Upper lobe of left lung (tissue), 6 donors: ENCODE data around the gene SELL. TPM values are rescaled to one million over a fixed set of nuclear protein-coding genes. Genes with fewer than 3 reads are reported as not detected.

ENCODE experiments used
- ATAC-seq, 2 donors: fragments of 200-7000 bp; cut with Tn5 transposase; one replicate each; pipeline ENCODE4 v1.9.1; 2022; ENCODE audit warnings: mild to moderate bottlenecking in 2 of 2, moderate library complexity in 2 of 2; ENCODE audit not compliant: low FRiP score in 2 of 2
- DNase-seq, 2 donors: peaks; one replicate each; pipeline ENCODE4 v3.0.0-alpha.2; 2019 to 2020
- H3K27ac ChIP-seq, 4 donors: fragments of 200-600 bp; sonication (generic); one replicate each; pipeline ENCODE4 v1.5.1; 2016 to 2019
- H3K27me3 ChIP-seq, 4 donors: fragments of 200-600 bp; sonication (generic); one replicate each; pipeline ENCODE4 v1.5.1; 2017 to 2019
- H3K36me3 ChIP-seq, 4 donors: fragments of 200-600 bp; sonication (generic); one replicate each; pipeline ENCODE4 v1.5.1; 2016 to 2019
- H3K4me1 ChIP-seq, 4 donors: fragments of 200-600 bp; sonication (generic); one replicate each; pipeline ENCODE4 v1.5.1; 2018 to 2019
- H3K4me3 ChIP-seq, 4 donors: fragments of 200-600 bp; sonication (generic); one replicate each; pipeline ENCODE4 v1.5.1; 2017 to 2019; ENCODE audit warnings: mild to moderate bottlenecking in 2 of 4, moderate library complexity in 1 of 4
- H3K9me3 ChIP-seq, 4 donors: fragments of 200-600 bp; sonication (generic); one replicate each; pipeline ENCODE4 v1.5.1; 2018 to 2019
- EP300 ChIP-seq, 4 donors: sonication (generic); formaldehyde crosslinking; IDR thresholded peaks; one replicate each; pipeline ENCODE4 v1.5.1; 2017; ENCODE audit warnings: antibody characterized with exemption in 4 of 4, control low read depth in 2 of 4
- POLR2A ChIP-seq, 4 donors: fragments of 450-650 bp; IDR thresholded peaks; one replicate each; pipeline ENCODE4 v1.5.1; 2016 to 2017; ENCODE audit warnings: antibody characterized with exemption in 4 of 4, mild to moderate bottlenecking in 2 of 4
- POLR2AphosphoS5 ChIP-seq, 2 donors: sonication (generic); formaldehyde crosslinking; IDR thresholded peaks; one replicate each; pipeline ENCODE4 v1.5.1; 2017; ENCODE audit warnings: antibody characterized with exemption in 2 of 2
- WGBS, 2 donors: methylation state at CpG; one replicate each; pipeline ENCODE4 v1.1.5; 2017 to 2018; 5-methylcytosine and 5-hydroxymethylcytosine counted together
- total RNA-seq, 6 donors: library from RNA; depleted of rRNA in 4 of 6; stranded (reverse); fragments of >200 nt in 4 of 6; gene quantifications; one replicate each; pipeline versions ENCODE4 v1.1.0 to v1.2.1, GENCODE V29; 2016 to 2021
- TF ChIP-seq, protein P1 (sequence below), 6 experiments: fragments of 450-650 bp in 4 of 6; fragments of 200-600 bp in 2 of 6; sonication (generic) in 2 of 6; IDR thresholded peaks; one replicate each; pipeline ENCODE4 v1.5.1; 2016 to 2019; ENCODE audit warnings: antibody characterized with exemption in 6 of 6
- donor health status: DM: no; HTN: no; CAD: no; lungs with moderate emphysema.
- donor health status: DM: no; HTN: yes; CAD: no; lungs with severe emphysema.

The SELL gene
- total RNA-seq, 6 donors from 2014 or later: 3.9 to 41.3 (median 14.5) TPM

DNA sequence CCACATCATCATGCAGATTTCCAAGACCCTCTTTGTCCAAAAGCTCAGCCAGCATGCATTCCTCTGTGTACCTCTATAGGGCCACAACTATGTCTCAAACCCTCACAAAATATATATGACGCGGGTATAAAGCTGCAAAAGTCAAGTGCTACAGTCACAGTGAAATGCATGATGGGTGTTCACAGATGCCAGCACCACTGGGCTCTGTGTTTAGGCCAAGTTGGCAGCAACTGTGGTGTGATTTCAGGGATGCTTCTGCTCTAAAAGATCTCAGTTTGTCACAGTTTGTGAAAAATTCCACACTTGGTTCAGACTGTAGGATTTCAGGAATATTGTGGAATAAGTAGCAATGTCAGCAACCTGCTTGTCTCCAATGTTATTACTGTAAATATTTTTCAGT is 57.5 kb downstream of the SELL start:
- Histone ChIP-seq H3K9me3 (no peaks in the 10 kb centered on the region), H3K27me3 (no peaks in the 10 kb centered on the region), H3K4me3 (no peak overlapping the region), H3K4me1 (no peaks in the 10 kb centered on the region), H3K36me3 (no peaks in the 10 kb centered on the region), H3K27ac (no peak overlapping the region)
- WGBS, 2 donors: 95 to 100% methylated on average over 2 of the region's 2 CpGs
- DNase-seq (no peak), ATAC-seq (no peak)
- TF ChIP-seq POLR2AphosphoS5 (IDR thresholded peaks at IDR 0.05) (no peak), POLR2A (IDR thresholded peaks at IDR 0.05) (no peak), EP300 (IDR thresholded peaks at IDR 0.05) (no peak)
- TF ChIP-seq, protein P1, sequence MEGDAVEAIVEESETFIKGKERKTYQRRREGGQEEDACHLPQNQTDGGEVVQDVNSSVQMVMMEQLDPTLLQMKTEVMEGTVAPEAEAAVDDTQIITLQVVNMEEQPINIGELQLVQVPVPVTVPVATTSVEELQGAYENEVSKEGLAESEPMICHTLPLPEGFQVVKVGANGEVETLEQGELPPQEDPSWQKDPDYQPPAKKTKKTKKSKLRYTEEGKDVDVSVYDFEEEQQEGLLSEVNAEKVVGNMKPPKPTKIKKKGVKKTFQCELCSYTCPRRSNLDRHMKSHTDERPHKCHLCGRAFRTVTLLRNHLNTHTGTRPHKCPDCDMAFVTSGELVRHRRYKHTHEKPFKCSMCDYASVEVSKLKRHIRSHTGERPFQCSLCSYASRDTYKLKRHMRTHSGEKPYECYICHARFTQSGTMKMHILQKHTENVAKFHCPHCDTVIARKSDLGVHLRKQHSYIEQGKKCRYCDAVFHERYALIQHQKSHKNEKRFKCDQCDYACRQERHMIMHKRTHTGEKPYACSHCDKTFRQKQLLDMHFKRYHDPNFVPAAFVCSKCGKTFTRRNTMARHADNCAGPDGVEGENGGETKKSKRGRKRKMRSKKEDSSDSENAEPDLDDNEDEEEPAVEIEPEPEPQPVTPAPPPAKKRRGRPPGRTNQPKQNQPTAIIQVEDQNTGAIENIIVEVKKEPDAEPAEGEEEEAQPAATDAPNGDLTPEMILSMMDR (IDR thresholded peaks at IDR 0.05): no peak

DNA sequence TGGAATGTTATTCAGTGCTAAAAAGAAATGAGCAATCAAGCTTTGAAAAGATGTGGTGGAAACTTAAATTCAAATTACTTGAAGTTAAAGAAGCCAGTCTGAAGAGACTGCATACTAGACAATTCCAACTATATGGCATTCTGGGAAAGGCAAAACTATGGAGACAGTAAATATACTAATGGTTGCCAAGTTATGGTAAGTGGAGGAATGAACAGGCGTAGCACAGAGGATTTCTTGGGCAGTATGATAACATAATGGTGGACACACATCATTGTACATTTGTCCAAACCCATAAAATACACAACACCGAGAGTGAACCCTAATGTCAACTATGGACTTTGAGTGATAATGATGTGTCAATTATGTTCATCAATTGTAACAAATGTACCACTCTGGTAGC is 60.4 kb downstream of the SELL start:
- WGBS, 2 donors: 89 to 91% methylated on average over 2 of the region's 2 CpGs
- TF ChIP-seq EP300 (IDR thresholded peaks at IDR 0.05) (no peak), POLR2A (IDR thresholded peaks at IDR 0.05) (no peak), POLR2AphosphoS5 (IDR thresholded peaks at IDR 0.05) (no peak)
- TF ChIP-seq, protein P1 (IDR thresholded peaks at IDR 0.05): no peak
- no peaks in the 10 kb centered on the region for H3K36me3 ChIP-seq
- no peaks in the 10 kb centered on the region for H3K4me1 ChIP-seq
- ATAC-seq (no peak), DNase-seq (no peak)
- no peaks in the 10 kb centered on the region for H3K9me3 ChIP-seq
- no peak overlapping the region for H3K4me3 ChIP-seq
- no peaks in the 10 kb centered on the region for H3K27me3 ChIP-seq
- H3K27ac ChIP-seq: no peak overlapping the region

DNA sequence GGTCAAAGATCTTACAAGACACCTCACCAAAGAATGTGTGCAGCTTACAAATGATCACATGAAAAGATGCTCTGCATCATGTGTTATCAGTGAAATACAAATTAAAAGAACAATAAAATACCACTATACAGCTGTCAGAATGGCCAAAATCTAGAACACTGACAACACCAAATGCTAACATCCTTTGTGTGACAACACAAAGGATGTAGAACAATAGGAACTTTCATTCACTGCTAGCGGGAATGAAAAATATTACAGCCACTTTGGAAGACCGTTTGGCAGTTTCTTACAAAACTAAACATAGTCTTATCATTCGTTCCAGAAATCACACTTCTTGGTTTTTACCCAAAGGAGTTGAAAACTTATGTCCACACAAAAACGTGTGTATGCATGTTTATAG is 60.9 kb downstream of the SELL start:
- H3K27me3 ChIP-seq: no peaks in the 10 kb centered on the region
- TF ChIP-seq POLR2A (IDR thresholded peaks at IDR 0.05) (no peak), POLR2AphosphoS5 (IDR thresholded peaks at IDR 0.05) (no peak), EP300 (IDR thresholded peaks at IDR 0.05) (no peak)
- TF ChIP-seq, protein P1 (IDR thresholded peaks at IDR 0.05): no peak
- no peak overlapping the region for H3K27ac ChIP-seq
- H3K4me1 ChIP-seq: no peaks in the 10 kb centered on the region
- no peaks in the 10 kb centered on the region for H3K36me3 ChIP-seq
- no peak overlapping the region for H3K4me3 ChIP-seq
- no peaks in the 10 kb centered on the region for H3K9me3 ChIP-seq
- DNase-seq: no peak
- WGBS, 2 donors: 42 to 43% methylated on average over 4 of the region's 4 CpGs
- no peak for ATAC-seq

DNA sequence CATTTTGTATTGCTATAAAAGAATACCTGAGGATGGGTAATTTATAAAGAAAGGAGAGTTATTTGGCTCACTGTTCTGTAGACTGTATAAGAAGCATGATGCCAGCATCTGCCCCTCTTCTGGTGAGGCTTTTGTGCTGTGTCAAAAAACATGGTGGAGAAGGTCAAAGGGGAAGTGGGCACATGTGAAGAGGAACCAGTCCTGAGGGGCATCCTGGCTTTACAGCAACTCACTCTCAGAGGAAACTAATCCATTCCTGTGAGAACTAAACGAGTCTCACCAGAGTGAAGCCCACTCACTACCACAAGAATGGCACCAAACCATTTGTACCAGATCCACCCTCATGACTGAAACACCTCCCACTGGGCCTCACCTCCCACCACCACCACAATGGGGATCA is 62.7 kb downstream of the SELL start:
- Histone ChIP-seq H3K36me3 (no peaks in the 10 kb centered on the region), H3K4me3 (no peak overlapping the region), H3K4me1 (no peaks in the 10 kb centered on the region), H3K27ac (no peak overlapping the region), H3K27me3 (no peaks in the 10 kb centered on the region), H3K9me3 (no peaks in the 10 kb centered on the region)
- ATAC-seq (no peak), DNase-seq (no peak)
- WGBS, 2 donors: 47% methylated on average over 1 of the region's 1 CpG
- TF ChIP-seq EP300 (IDR thresholded peaks at IDR 0.05) (no peak), POLR2AphosphoS5 (IDR thresholded peaks at IDR 0.05) (no peak), POLR2A (IDR thresholded peaks at IDR 0.05) (no peak)
- TF ChIP-seq, protein P1 (IDR thresholded peaks at IDR 0.05): no peak

DNA sequence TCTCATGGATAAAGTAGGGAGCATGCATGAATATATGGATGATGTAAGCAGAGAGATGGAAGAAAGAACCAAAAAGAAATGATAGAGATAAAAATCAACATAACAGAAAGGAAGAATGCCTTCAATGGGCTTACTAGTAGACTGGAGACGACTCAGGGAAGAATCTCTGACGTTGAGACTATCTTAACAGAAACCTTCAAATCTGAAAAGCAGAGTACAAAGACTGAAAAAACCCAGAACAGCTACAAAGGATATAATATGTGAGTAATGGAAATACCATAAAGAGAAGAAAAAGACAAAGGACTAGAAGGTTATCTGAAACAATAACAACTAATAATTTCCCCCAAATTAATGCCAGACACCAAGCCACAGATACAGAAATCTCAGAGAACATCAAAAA is 63.2 kb downstream of the SELL start:
- H3K9me3 ChIP-seq: no peaks in the 10 kb centered on the region
- H3K4me3 ChIP-seq: no peak overlapping the region
- ATAC-seq (no peak), DNase-seq (no peak)
- no peaks in the 10 kb centered on the region for H3K4me1 ChIP-seq
- WGBS, 2 donors: 80 to 81% methylated on average over 2 of the region's 2 CpGs
- no peak overlapping the region for H3K27ac ChIP-seq
- no peaks in the 10 kb centered on the region for H3K36me3 ChIP-seq
- no peaks in the 10 kb centered on the region for H3K27me3 ChIP-seq
- TF ChIP-seq POLR2A (IDR thresholded peaks at IDR 0.05) (no peak), POLR2AphosphoS5 (IDR thresholded peaks at IDR 0.05) (no peak), EP300 (IDR thresholded peaks at IDR 0.05) (no peak)
- TF ChIP-seq, protein P1 (IDR thresholded peaks at IDR 0.05): no peak
